CD14-positive monocyte (primary cell): ENCODE data around the gene PSMB5. TPM values are rescaled to one million over a fixed set of nuclear protein-coding genes. Genes with fewer than 3 reads are reported as not detected.

ENCODE experiments used
- DNase-seq, 3 donors: peaks; one replicate each; pipeline ENCODE4 v3.0.0-alpha.2; 2011 to 2022
- H2AFZ ChIP-seq: 2 replicates; pipeline ENCODE4 v1.6.0; 2012; ENCODE audit warnings: mild to moderate bottlenecking, low read depth, low read length, inconsistent platforms; ENCODE audit not compliant: insufficient read depth, poor library complexity, severe bottlenecking
- H3K27ac ChIP-seq, 2 donors: 1 replicate in 1 of 2; 2 replicates in 1 of 2; pipeline ENCODE4 v1.5.1; 2012 to 2013; ENCODE audit warnings: low read length in 2 of 2, control low read depth in 1 of 2, inconsistent platforms in 1 of 2, low read depth in 1 of 2, mild to moderate bottlenecking in 1 of 2
- H3K27me3 ChIP-seq, 2 donors: one replicate each; pipeline versions ENCODE4 v1.6.0 to v1.6.1; 2011 to 2013; ENCODE audit warnings: low read length in 2 of 2; ENCODE audit not compliant: control insufficient read depth in 2 of 2, insufficient read depth in 2 of 2
- H3K36me3 ChIP-seq, 2 donors: replicated peaks in 1 of 2; 1 replicate in 1 of 2; 2 replicates in 1 of 2; pipeline versions ENCODE4 v1.5.1 to v1.6.1; 2012 to 2013; ENCODE audit warnings: low read length in 2 of 2, control low read depth in 1 of 2, inconsistent platforms in 1 of 2, mild to moderate bottlenecking in 1 of 2; ENCODE audit not compliant: insufficient read depth in 2 of 2, control insufficient read depth in 1 of 2
- H3K4me1 ChIP-seq, 2 donors: 1 replicate in 1 of 2; 2 replicates in 1 of 2; pipeline versions ENCODE4 v1.5.1 to v1.6.1; 2012 to 2013; ENCODE audit warnings: low read length in 2 of 2, control low read depth in 1 of 2, inconsistent platforms in 1 of 2, mild to moderate bottlenecking in 1 of 2, moderate library complexity in 1 of 2; ENCODE audit not compliant: insufficient read depth in 2 of 2, control insufficient read depth in 1 of 2
- H3K4me2 ChIP-seq: replicated peaks from 2 replicates; pipeline ENCODE3; 2012; ENCODE audit warnings: low read length, moderate library complexity, mild to moderate bottlenecking; ENCODE audit not compliant: poor library complexity, severe bottlenecking; ENCODE audit errors: extremely low read depth
- H3K4me3 ChIP-seq, 3 experiments: fragments of 200-600 bp in 1 of 3; sonication (generic) in 1 of 3; replicated peaks in 1 of 3; 1 replicate in 2 of 3; 2 replicates in 1 of 3; pipeline ENCODE4 v1.5.1; 2011 to 2013; ENCODE audit warnings: low read length in 3 of 3, mild to moderate bottlenecking in 3 of 3, control low read depth in 2 of 3, low read depth in 2 of 3, inconsistent platforms in 1 of 3, moderate library complexity in 1 of 3
- H3K79me2 ChIP-seq: 2 replicates; pipeline ENCODE4 v1.6.0; 2012; ENCODE audit warnings: mild to moderate bottlenecking, control low read depth, inconsistent platforms, low read length, moderate library complexity; ENCODE audit not compliant: insufficient read depth
- H3K9ac ChIP-seq: 2 replicates; pipeline ENCODE4 v1.6.0; 2017; ENCODE audit warnings: low read length, mild to moderate bottlenecking; ENCODE audit not compliant: insufficient read depth, poor library complexity, severe bottlenecking
- H3K9me3 ChIP-seq, 2 donors: replicated peaks in 1 of 2; 1 replicate in 1 of 2; 2 replicates in 1 of 2; pipeline versions ENCODE4 v1.5.1 to v1.6.1; 2012 to 2013; ENCODE audit warnings: low read length in 2 of 2, control low read depth in 1 of 2; ENCODE audit not compliant: control insufficient read depth in 1 of 2, insufficient read depth in 1 of 2
- H4K20me1 ChIP-seq: 2 replicates; pipeline ENCODE4 v1.6.0; 2012; ENCODE audit warnings: mild to moderate bottlenecking, low read length, control low read depth, moderate library complexity; ENCODE audit not compliant: insufficient read depth
- H3K27ac Mint-ChIP-seq, 7 donors: one replicate each; pipeline ENCODE4 v1.8.0; 2020; ENCODE audit warnings: mild to moderate bottlenecking in 7 of 7, mixed read lengths in 7 of 7, moderate library complexity in 6 of 7, inconsistent platforms in 2 of 7
- H3K27me3 Mint-ChIP-seq, 3 donors: one replicate each; pipeline ENCODE4 v1.8.0; 2021 to 2022; ENCODE audit warnings: low read depth in 3 of 3, mild to moderate bottlenecking in 3 of 3, mixed read lengths in 3 of 3, moderate library complexity in 3 of 3, inconsistent platforms in 1 of 3
- H3K36me3 Mint-ChIP-seq, 2 donors: one replicate each; pipeline ENCODE4 v1.8.0; 2020; ENCODE audit warnings: mixed read lengths in 2 of 2, inconsistent platforms in 1 of 2, mild to moderate bottlenecking in 1 of 2
- H3K4me1 Mint-ChIP-seq: one replicate; pipeline ENCODE4 v1.8.0; 2020; ENCODE audit warnings: mild to moderate bottlenecking, mixed read lengths
- H3K4me3 Mint-ChIP-seq, 2 donors: one replicate each; pipeline ENCODE4 v1.8.0; 2020; ENCODE audit warnings: mild to moderate bottlenecking in 2 of 2, mixed read lengths in 2 of 2, moderate library complexity in 1 of 2
- H3K9me3 Mint-ChIP-seq, 7 donors: one replicate each; pipeline ENCODE4 v1.8.0; 2020 to 2022; ENCODE audit warnings: mixed read lengths in 7 of 7, mild to moderate bottlenecking in 6 of 7, moderate library complexity in 6 of 7, inconsistent platforms in 2 of 7
- WGBS: methylation state at CpG from one replicate; pipeline ENCODE4 v1.1.5; 2013; ENCODE audit warnings: missing lambda C conversion rate; ENCODE audit not compliant: insufficient coverage; 5-methylcytosine and 5-hydroxymethylcytosine counted together
- intact Hi-C, 2 donors: fragments of 100-400 bp; cut with micrococcal nuclease; formaldehyde crosslinking; loops; one replicate each; pipeline versions ENCODE4 v1.15.0 to v1.15.1; 2023
- polyA plus RNA-seq, 3 donors: library from polyadenylated mRNA; depleted of rRNA in 1 of 3; unstranded in 2 of 3; stranded (reverse) in 1 of 3; fragments of 300-500 nt in 2 of 3; fragments of >200 nt in 1 of 3; fragmentation: Illumina TruSeq in 2 of 3; gene quantifications; 1 replicate in 2 of 3; 2 replicates in 1 of 3; pipeline ENCODE4 v1.2.3, GENCODE V29; 2012 to 2021
- TF ChIP-seq, protein P1 (sequence below): fragments of 200-600 bp; IDR thresholded peaks from one replicate; pipeline ENCODE4 v1.8.0; 2022; ENCODE audit warnings: antibody characterized with exemption, mild to moderate bottlenecking

PSMB5 gene
- polyA plus RNA-seq, 3 donors = 16.8 to 61.8 (median 57.6) TPM

- H3K4me3 Mint-ChIP-seq = no peak overlapping the region
- no peak overlapping the region for H3K4me3 ChIP-seq
- no peak overlapping the region for H2AFZ ChIP-seq
- peaks cover 6% of the 10 kb centered on the region for H3K4me1 Mint-ChIP-seq
- WGBS = 69% methylated on average over 6 of the region's 6 CpGs
- H3K9ac ChIP-seq = no peak overlapping the region
- no peak overlapping the region for H3K27ac ChIP-seq
- H3K9me3 ChIP-seq = peaks cover 0 to 4% of the 10 kb centered on the region in 2 donors
- no peaks in the 10 kb centered on the region for H3K79me2 ChIP-seq
- no peak overlapping the region for H3K27ac Mint-ChIP-seq
- H3K4me2 ChIP-seq = no peak overlapping the region
- H3K4me1 ChIP-seq = peaks cover 12% of the 10 kb centered on the region in 2 donors
- H3K36me3 Mint-ChIP-seq = no peaks in the 10 kb centered on the region
- H3K27me3 ChIP-seq = peaks cover 30 to 52% of the 10 kb centered on the region in 2 donors
- DNase-seq = no peak
- no peaks in the 10 kb centered on the region for H4K20me1 ChIP-seq
- H3K36me3 ChIP-seq = no peaks in the 10 kb centered on the region
- TF ChIP-seq, protein P1, sequence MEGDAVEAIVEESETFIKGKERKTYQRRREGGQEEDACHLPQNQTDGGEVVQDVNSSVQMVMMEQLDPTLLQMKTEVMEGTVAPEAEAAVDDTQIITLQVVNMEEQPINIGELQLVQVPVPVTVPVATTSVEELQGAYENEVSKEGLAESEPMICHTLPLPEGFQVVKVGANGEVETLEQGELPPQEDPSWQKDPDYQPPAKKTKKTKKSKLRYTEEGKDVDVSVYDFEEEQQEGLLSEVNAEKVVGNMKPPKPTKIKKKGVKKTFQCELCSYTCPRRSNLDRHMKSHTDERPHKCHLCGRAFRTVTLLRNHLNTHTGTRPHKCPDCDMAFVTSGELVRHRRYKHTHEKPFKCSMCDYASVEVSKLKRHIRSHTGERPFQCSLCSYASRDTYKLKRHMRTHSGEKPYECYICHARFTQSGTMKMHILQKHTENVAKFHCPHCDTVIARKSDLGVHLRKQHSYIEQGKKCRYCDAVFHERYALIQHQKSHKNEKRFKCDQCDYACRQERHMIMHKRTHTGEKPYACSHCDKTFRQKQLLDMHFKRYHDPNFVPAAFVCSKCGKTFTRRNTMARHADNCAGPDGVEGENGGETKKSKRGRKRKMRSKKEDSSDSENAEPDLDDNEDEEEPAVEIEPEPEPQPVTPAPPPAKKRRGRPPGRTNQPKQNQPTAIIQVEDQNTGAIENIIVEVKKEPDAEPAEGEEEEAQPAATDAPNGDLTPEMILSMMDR = no peak
- peaks cover 0 to 5% (median 2%) of the 10 kb centered on the region in 7 donors for H3K9me3 Mint-ChIP-seq
- intact Hi-C loops = no loop called here
- peaks cover 35 to 45% (median 40%) of the 10 kb centered on the region in 3 donors for H3K27me3 Mint-ChIP-seq
Measured at GRCh38 chr14:22976620-22977433, 57.9 kb downstream of the PSMB5 start.

Other genes starting within 250 kb of the PSMB5 start
- gene SLC7A7, start 219.5 kb downstream of the PSMB5 start, polyA plus RNA-seq = 100 to 1,000 TPM; 262 to 425 (median 371) TPM
- 100 to 1,000 TPM in 2 of 3 donors, 10 to 100 TPM in 1; 32.3 to 164 (median 130) TPM for gene MRPL52, start 205.0 kb downstream of the PSMB5 start, polyA plus RNA-seq
- 1 to 10 TPM in 1 of 3 donors, under 1 TPM in 2; 0.14 to 4.6 (median 0.44) TPM for gene MMP14, start 198.3 kb downstream of the PSMB5 start, polyA plus RNA-seq
- gene LRP10, start 163.2 kb downstream of the PSMB5 start, polyA plus RNA-seq = 10 to 100 TPM; 39.0 to 65.1 (median 51.5) TPM
- 1 to 10 TPM in 1 of 3 donors, not detected in 2; 1.8 TPM for gene REM2, start 151.7 kb downstream of the PSMB5 start, polyA plus RNA-seq
- gene RBM23, start 115.8 kb downstream of the PSMB5 start, polyA plus RNA-seq = 10 to 100 TPM; 76.7 to 89.7 (median 85.7) TPM
- gene PRMT5, start 105.5 kb downstream of the PSMB5 start, polyA plus RNA-seq = 10 to 100 TPM; 38.7 to 44.4 (median 44.1) TPM
- 10 to 100 TPM; 57.3 to 79.7 (median 69.5) TPM for gene HAUS4, start 77.8 kb downstream of the PSMB5 start, polyA plus RNA-seq
- gene AJUBA, start 52.3 kb downstream of the PSMB5 start, polyA plus RNA-seq = under 1 TPM in 1 of 3 donors, not detected in 2; 0.04 TPM
- gene C14orf93, start 24.8 kb downstream of the PSMB5 start, polyA plus RNA-seq = 10 to 100 TPM in 1 of 3 donors, 1 to 10 TPM in 2; 2.5 to 17.6 (median 3.7) TPM
- gene PSMB11, start 7.3 kb upstream of the PSMB5 start, polyA plus RNA-seq = not detected
- gene CDH24, start 22.6 kb upstream of the PSMB5 start, polyA plus RNA-seq = under 1 TPM in 2 of 3 donors, not detected in 1; 0.13 to 0.14 TPM
- 100 to 1,000 TPM in 1 of 3 donors, 1 to 10 TPM in 2; 2.8 to 159 (median 5.4) TPM for gene ACIN1, start 60.2 kb upstream of the PSMB5 start, polyA plus RNA-seq
- 100 to 1,000 TPM in 2 of 3 donors, 10 to 100 TPM in 1; 17.5 to 110 (median 106) TPM for gene C14orf119, start 60.6 kb upstream of the PSMB5 start, polyA plus RNA-seq
- not detected for gene CIROP, start 70.1 kb upstream of the PSMB5 start, polyA plus RNA-seq
- 1 to 10 TPM in 2 of 3 donors, under 1 TPM in 1; 0.73 to 1.5 (median 1.3) TPM for gene CEBPE, start 84.4 kb upstream of the PSMB5 start, polyA plus RNA-seq
- gene SLC7A8, start 148.8 kb upstream of the PSMB5 start, polyA plus RNA-seq = under 1 TPM; 0.05 to 0.53 (median 0.25) TPM
- not detected for gene RNF212B, start 203.0 kb upstream of the PSMB5 start, polyA plus RNA-seq